Naive thymus-derived CD4-positive, alpha-beta T cell (primary cell): Measurements from ENCODE around the gene NBPF3. TPM values are rescaled to one million over a fixed set of nuclear protein-coding genes. Genes with fewer than 3 reads are reported as not detected.

ENCODE experiments used
- ATAC-seq: fragments of 150-1000 bp; cut with Tn5 transposase; 2 replicates; pipeline ENCODE4 v1.10.0; 2021; ENCODE audit warnings: mild to moderate bottlenecking, moderate library complexity
- CTCF ChIA-PET: fragments of 350-600 bp; sonication (Branson Sonifier 250); formaldehyde crosslinking; loops from one replicate; lab custom pipeline; 2021; ENCODE audit warnings: antibody characterized with exemption; lab: Charles Lee
- POLR2A ChIA-PET: fragments of 350-600 bp; sonication (Branson Sonifier 250); formaldehyde crosslinking; loops from one replicate; lab custom pipeline; 2021; ENCODE audit warnings: antibody characterized with exemption, inconsistent platforms; lab: Charles Lee
- DNase-seq, 9 donors: peaks; one replicate each; pipeline versions ENCODE4 v3.0.0 to v3.0.0-alpha.2; 2020 to 2022; ENCODE audit warnings: mixed read lengths in 1 of 9
- H3K27ac ChIP-seq: one replicate; pipeline ENCODE4 v1.7.0; 2013; ENCODE audit warnings: mild to moderate bottlenecking, low read depth, low read length, moderate library complexity
- H3K27me3 ChIP-seq, 2 donors: one replicate each; pipeline ENCODE4 v1.7.0; 2013; ENCODE audit warnings: low read length in 2 of 2, mild to moderate bottlenecking in 2 of 2, moderate library complexity in 2 of 2; ENCODE audit not compliant: control insufficient read depth in 2 of 2, insufficient read depth in 2 of 2
- H3K36me3 ChIP-seq, 3 experiments: 1 replicate in 2 of 3; 2 replicates in 1 of 3; pipeline ENCODE4 v1.7.0; 2013; ENCODE audit warnings: low read length in 3 of 3, mild to moderate bottlenecking in 3 of 3, moderate library complexity in 1 of 3; ENCODE audit not compliant: insufficient read depth in 3 of 3, control insufficient read depth in 2 of 3
- H3K4me1 ChIP-seq, 2 donors: one replicate each; pipeline ENCODE4 v1.7.0; 2013; ENCODE audit warnings: low read length in 2 of 2, mild to moderate bottlenecking in 2 of 2, moderate library complexity in 1 of 2; ENCODE audit not compliant: control insufficient read depth in 2 of 2, insufficient read depth in 2 of 2
- H3K4me3 ChIP-seq: 2 replicates; pipeline ENCODE4 v1.7.0; 2013; ENCODE audit warnings: mild to moderate bottlenecking, low read length
- H3K9me3 ChIP-seq, 3 experiments: 1 replicate in 2 of 3; 2 replicates in 1 of 3; pipeline ENCODE4 v1.7.0; 2013; ENCODE audit warnings: low read length in 3 of 3; ENCODE audit not compliant: control insufficient read depth in 2 of 3
- H3K27ac Mint-ChIP-seq, 9 donors: one replicate each; pipeline ENCODE4 v1.8.0; 2020 to 2022; ENCODE audit warnings: mixed read lengths in 9 of 9, mild to moderate bottlenecking in 8 of 9, moderate library complexity in 5 of 9, inconsistent platforms in 2 of 9
- H3K27me3 Mint-ChIP-seq, 5 donors: one replicate each; pipeline ENCODE4 v1.8.0; 2021 to 2022; ENCODE audit warnings: mixed read lengths in 5 of 5, mild to moderate bottlenecking in 1 of 5
- H3K36me3 Mint-ChIP-seq, 5 donors: one replicate each; pipeline ENCODE4 v1.8.0; 2020 to 2022; ENCODE audit warnings: mixed read lengths in 5 of 5, mild to moderate bottlenecking in 3 of 5, inconsistent platforms in 1 of 5
- H3K4me1 Mint-ChIP-seq, 7 donors: one replicate each; pipeline ENCODE4 v1.8.0; 2020 to 2022; ENCODE audit warnings: mixed read lengths in 7 of 7, mild to moderate bottlenecking in 3 of 7, inconsistent platforms in 1 of 7
- H3K4me3 Mint-ChIP-seq, 10 donors: one replicate each; pipeline ENCODE4 v1.8.0; 2020 to 2022; ENCODE audit warnings: mild to moderate bottlenecking in 10 of 10, mixed read lengths in 10 of 10, moderate library complexity in 6 of 10, inconsistent platforms in 2 of 10
- H3K9me3 Mint-ChIP-seq, 11 donors: one replicate each; pipeline ENCODE4 v1.8.0; 2020 to 2022; ENCODE audit warnings: mixed read lengths in 11 of 11, mild to moderate bottlenecking in 4 of 11, inconsistent platforms in 1 of 11, moderate library complexity in 1 of 11
- intact Hi-C, 2 donors: fragments of 100-400 bp; cut with micrococcal nuclease; formaldehyde crosslinking; loops; one replicate each; pipeline ENCODE4 v1.15.1; 2023
- polyA plus RNA-seq, 2 donors: library from polyadenylated mRNA; unstranded; fragments of 300-500 nt; fragmentation: Illumina TruSeq; gene quantifications; one replicate each; pipeline ENCODE4 v1.2.3, GENCODE V29; 2021
- total RNA-seq, 6 experiments: library from RNA in 5 of 6; stranded (reverse) in 5 of 6; gene quantifications; 1 replicate in 5 of 6; 2 replicates in 1 of 6; pipeline ENCODE4 v1.2.3 and lab custom pipeline; 2021 to 2026

The NBPF3 gene
- total and polyA plus RNA-seq, 7 experiments from 2014 or later = 4.2 to 18.1 (median 11.8) TPM

DNA sequence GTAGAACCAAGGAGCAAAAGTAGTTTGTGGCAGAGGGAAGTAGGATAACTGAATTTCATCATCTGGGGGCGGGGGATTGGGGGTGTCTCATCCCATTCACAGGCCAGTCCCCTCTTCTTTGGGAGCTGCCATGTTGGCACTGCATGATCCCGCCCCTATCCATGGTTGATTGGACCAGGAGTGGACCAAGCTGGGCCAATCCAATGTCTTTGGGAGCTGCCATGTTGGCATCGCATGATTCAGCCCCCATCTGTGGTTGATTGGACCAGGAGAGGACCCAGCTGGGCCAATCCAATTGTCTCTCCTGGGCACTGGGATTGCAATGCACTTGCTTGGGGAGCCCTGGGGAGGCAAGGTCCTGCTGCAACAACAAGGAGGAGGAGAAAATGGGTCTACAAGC, 56.9 kb downstream of the NBPF3 start:
- Mint-ChIP-seq H3K27ac (peak overlapping the region in 1 of 9 donors; percentile 74), H3K9me3 (peaks cover 0 to 4% (median 0%) of the 10 kb centered on the region in 11 donors), H3K36me3 (peaks cover 0 to 6% (median 0%) of the 10 kb centered on the region in 5 donors), H3K4me1 (no peaks in the 10 kb centered on the region), H3K4me3 (no peak overlapping the region), H3K27me3 (peaks cover 0 to 19% (median 4%) of the 10 kb centered on the region in 5 donors)
- Histone ChIP-seq H3K4me3 (no peak overlapping the region), H3K27ac (no peak overlapping the region), H3K36me3 (no peaks in the 10 kb centered on the region), H3K4me1 (no peaks in the 10 kb centered on the region), H3K9me3 (no peaks in the 10 kb centered on the region), H3K27me3 (no peaks in the 10 kb centered on the region)
- DNase-seq (no peak), ATAC-seq (no peak)
- POLR2A ChIA-PET = no interaction called here
- intact Hi-C loops = loop anchor here in 1 of 2 donors (10.0 kb wide), 1 partner anchor 262 kb away; no protein-coding TSS in a partner anchor
- CTCF ChIA-PET = no interaction called here

GRCh38 chr1:21497466-21498061, 57.6 kb downstream of the NBPF3 start:
- Histone ChIP-seq H3K36me3 (no peaks in the 10 kb centered on the region), H3K4me1 (no peaks in the 10 kb centered on the region), H3K9me3 (no peaks in the 10 kb centered on the region), H3K27ac (no peak overlapping the region), H3K27me3 (no peaks in the 10 kb centered on the region), H3K4me3 (no peak overlapping the region)
- ChIA-PET POLR2A (no interaction called here), CTCF (no interaction called here)
- H3K4me1 Mint-ChIP-seq = no peaks in the 10 kb centered on the region
- peaks cover 0 to 6% (median 0%) of the 10 kb centered on the region in 5 donors for H3K36me3 Mint-ChIP-seq
- peaks cover 0 to 4% (median 0%) of the 10 kb centered on the region in 11 donors for H3K9me3 Mint-ChIP-seq
- intact Hi-C loops = loop anchor here in 1 of 2 donors (10.0 kb wide), 1 partner anchor 263 kb away; no protein-coding TSS in a partner anchor
- no peak overlapping the region for H3K4me3 Mint-ChIP-seq
- no peak overlapping the region for H3K27ac Mint-ChIP-seq
- ATAC-seq = no peak
- H3K27me3 Mint-ChIP-seq = peaks cover 0 to 19% (median 4%) of the 10 kb centered on the region in 5 donors
- no peak for DNase-seq

DNA sequence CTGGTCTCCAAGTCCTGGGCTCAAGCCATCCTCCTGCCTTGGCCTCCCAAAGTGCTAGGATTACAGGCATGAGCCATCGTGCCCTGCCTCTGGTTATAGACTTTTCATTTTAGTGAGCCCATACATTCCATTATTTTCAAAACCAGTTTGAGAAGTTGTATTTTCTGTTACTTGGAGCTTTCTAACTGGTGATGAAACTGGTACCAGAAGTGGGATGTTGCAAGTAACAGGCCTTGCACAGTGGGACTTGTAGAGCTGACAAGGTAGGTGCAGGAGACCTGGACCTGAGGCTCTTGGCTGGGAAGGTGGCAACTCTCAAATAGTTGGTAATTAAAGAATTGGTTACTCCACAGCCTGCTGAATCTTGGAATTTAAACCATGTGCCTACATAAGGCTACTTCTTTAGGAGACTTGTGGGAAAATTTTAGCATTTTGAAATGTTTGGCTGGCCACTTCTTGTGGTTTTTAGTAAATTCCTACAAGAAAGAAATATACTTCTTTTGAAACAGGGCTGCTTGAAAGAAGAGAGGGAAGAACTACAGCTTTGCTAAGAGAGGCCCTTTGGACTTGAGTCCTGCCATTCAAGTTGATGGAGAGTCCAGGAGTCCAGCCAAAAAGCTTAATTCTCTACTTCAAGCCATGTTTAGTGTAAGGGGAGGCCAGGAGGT, 59.5 kb downstream of the NBPF3 start:
- POLR2A ChIA-PET = interaction anchor here (0.5 kb wide), 1 partner anchor 11 kb away, joined by 3 read pairs; no protein-coding TSS in a partner anchor
- Histone ChIP-seq H3K36me3 (no peaks in the 10 kb centered on the region), H3K27ac (no peak overlapping the region), H3K27me3 (no peaks in the 10 kb centered on the region), H3K4me1 (no peaks in the 10 kb centered on the region), H3K9me3 (no peaks in the 10 kb centered on the region), H3K4me3 (no peak overlapping the region)
- Mint-ChIP-seq H3K27ac (no peak overlapping the region), H3K4me3 (no peak overlapping the region), H3K9me3 (peaks cover 0 to 4% (median 1%) of the 10 kb centered on the region in 11 donors), H3K4me1 (peaks cover 0 to 1% (median 0%) of the 10 kb centered on the region in 7 donors), H3K27me3 (peaks cover 5 to 16% (median 9%) of the 10 kb centered on the region in 5 donors), H3K36me3 (peaks cover 0 to 6% (median 0%) of the 10 kb centered on the region in 5 donors)
- DNase-seq (no peak), ATAC-seq (no peak)
- intact Hi-C loops = loop anchor here in 1 of 2 donors (10.0 kb wide), 1 partner anchor 265 kb away; no protein-coding TSS in a partner anchor
- CTCF ChIA-PET = no interaction called here

- peaks cover 0 to 4% of the 10 kb centered on the region in 2 donors for H3K27me3 ChIP-seq
- Mint-ChIP-seq H3K4me3 (no peak overlapping the region), H3K4me1 (peaks cover 2 to 9% (median 4%) of the 10 kb centered on the region in 7 donors), H3K9me3 (peaks cover 0 to 4% (median 0%) of the 10 kb centered on the region in 11 donors), H3K27ac (no peak overlapping the region), H3K36me3 (peaks cover 0 to 13% (median 2%) of the 10 kb centered on the region in 5 donors), H3K27me3 (peaks cover 35 to 47% (median 38%) of the 10 kb centered on the region in 5 donors)
- DNase-seq = no peak
- H3K27ac ChIP-seq = no peak overlapping the region
- no peaks in the 10 kb centered on the region for H3K36me3 ChIP-seq
- no peak for ATAC-seq
- H3K9me3 ChIP-seq = no peaks in the 10 kb centered on the region
- intact Hi-C loops = no loop called here
- ChIA-PET CTCF (no interaction called here), POLR2A (no interaction called here)
- H3K4me1 ChIP-seq = peaks cover 0 to 5% of the 10 kb centered on the region in 2 donors
- H3K4me3 ChIP-seq = no peak overlapping the region
Observed at GRCh38 chr1:21503706-21504377, 63.9 kb downstream of the NBPF3 start.

DNA sequence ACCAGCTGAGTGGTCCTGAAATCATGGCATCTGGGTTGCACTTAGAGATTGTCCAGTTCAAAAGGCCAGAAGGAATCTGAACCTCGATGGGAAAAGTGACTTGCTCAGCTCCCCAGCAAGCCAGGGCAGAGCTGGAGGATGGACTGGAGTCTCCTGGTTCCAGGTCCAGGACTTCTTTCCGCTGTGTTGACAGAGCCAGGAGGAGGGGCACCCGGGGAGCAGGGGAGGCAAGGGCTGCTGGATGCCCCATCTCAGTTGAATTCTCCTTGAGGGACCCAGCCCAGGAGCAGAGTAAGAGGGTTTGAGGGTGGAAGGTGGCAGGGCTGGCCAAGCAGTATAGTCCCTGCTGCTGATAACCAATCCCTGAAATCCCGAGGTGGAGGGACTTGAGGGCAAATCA, 66.9 kb downstream of the NBPF3 start:
- H3K9me3 Mint-ChIP-seq = peaks cover 0 to 1% (median 0%) of the 10 kb centered on the region in 11 donors
- Histone ChIP-seq H3K4me1 (peaks cover 0 to 5% of the 10 kb centered on the region in 2 donors), H3K9me3 (no peaks in the 10 kb centered on the region), H3K27me3 (peaks cover 0 to 5% of the 10 kb centered on the region in 2 donors), H3K36me3 (no peaks in the 10 kb centered on the region), H3K4me3 (no peak overlapping the region), H3K27ac (no peak overlapping the region)
- intact Hi-C loops = no loop called here
- CTCF ChIA-PET = no interaction called here
- ATAC-seq (no peak), DNase-seq (no peak)
- H3K36me3 Mint-ChIP-seq = peaks cover 0 to 9% (median 4%) of the 10 kb centered on the region in 5 donors
- peak overlapping the region in 1 of 10 donors; percentile 13 for H3K4me3 Mint-ChIP-seq
- POLR2A ChIA-PET = no interaction called here
- H3K4me1 Mint-ChIP-seq = peaks cover 4 to 18% (median 7%) of the 10 kb centered on the region in 7 donors
- H3K27ac Mint-ChIP-seq = no peak overlapping the region
- H3K27me3 Mint-ChIP-seq = peaks cover 53 to 63% (median 59%) of the 10 kb centered on the region in 5 donors

DNA sequence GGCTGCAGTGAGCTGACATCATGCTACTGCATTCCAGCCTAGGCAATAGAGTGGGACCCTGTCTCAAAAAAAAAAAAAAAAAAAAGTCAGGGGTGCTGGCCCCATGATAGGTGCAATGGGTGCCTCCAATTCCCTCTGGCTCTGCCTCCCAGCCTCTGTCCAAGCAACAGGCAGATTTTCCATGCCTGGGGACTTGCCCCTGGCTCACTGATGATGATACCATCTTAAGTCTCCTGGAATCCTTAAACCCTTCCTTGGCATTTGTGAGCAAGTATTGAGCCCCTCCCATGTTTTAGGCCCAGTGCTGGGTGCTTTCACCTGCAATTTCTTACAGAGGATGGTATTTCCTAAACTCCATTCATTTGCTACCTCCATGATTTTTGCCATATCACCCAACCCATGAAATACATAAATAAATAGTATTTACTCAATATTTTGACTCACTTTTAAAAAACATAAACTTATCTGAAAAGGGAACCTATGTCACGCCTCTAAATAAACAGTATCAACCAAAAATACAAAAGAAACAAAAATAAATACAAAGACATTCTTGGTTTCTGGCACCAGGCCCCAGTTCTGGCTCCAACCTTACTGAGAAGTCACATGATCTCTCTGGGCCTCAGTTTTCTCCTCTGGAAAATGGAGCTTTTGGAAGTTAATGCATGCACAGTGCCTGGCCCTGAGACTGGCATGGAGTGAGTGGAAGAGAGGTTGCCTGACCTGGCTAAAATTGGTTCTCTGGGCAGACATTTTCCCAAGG, 67.8 kb downstream of the NBPF3 start:
- Mint-ChIP-seq H3K9me3 (peaks cover 0 to 1% (median 0%) of the 10 kb centered on the region in 11 donors), H3K36me3 (peaks cover 0 to 9% (median 4%) of the 10 kb centered on the region in 5 donors), H3K27me3 (peaks cover 56 to 63% (median 59%) of the 10 kb centered on the region in 5 donors), H3K4me1 (peaks cover 4 to 18% (median 7%) of the 10 kb centered on the region in 7 donors), H3K27ac (no peak overlapping the region), H3K4me3 (peak overlapping the region in 3 of 10 donors; percentile 43 to 95 (median 90))
- ChIA-PET POLR2A (no interaction called here), CTCF (interaction anchor here (0.5 kb wide), 1 partner anchor 336 kb away, joined by 4 read pairs; no protein-coding TSS in a partner anchor)
- H3K4me1 ChIP-seq = peaks cover 0 to 5% of the 10 kb centered on the region in 2 donors
- no peaks in the 10 kb centered on the region for H3K36me3 ChIP-seq
- DNase-seq (no peak), ATAC-seq (no peak)
- intact Hi-C loops = loop anchor here in 1 of 2 donors (2.0 kb wide), 1 partner anchor 515 kb away; no protein-coding TSS in a partner anchor
- no peak overlapping the region for H3K27ac ChIP-seq
- H3K27me3 ChIP-seq = peaks cover 0 to 5% of the 10 kb centered on the region in 2 donors
- H3K9me3 ChIP-seq = no peaks in the 10 kb centered on the region
- H3K4me3 ChIP-seq = no peak overlapping the region
